Liver (tissue), 9 donors: ENCODE results near the gene IDH3B. TPM values are rescaled to one million over a fixed set of nuclear protein-coding genes. Genes with fewer than 3 reads are reported as not detected.
A peak's percentile ranks its signal among the peaks of the same experiment; 100 is the strongest.

Source experiments
- DNase-seq: peaks from one replicate; pipeline ENCODE4 v3.0.0-alpha.2; 2017; ENCODE audit warnings: low spot score
- H3K27ac ChIP-seq, 2 donors: one replicate each; pipeline ENCODE4 v1.7.0; 2013; ENCODE audit warnings: inconsistent platforms in 2 of 2, low read length in 2 of 2, control low read depth in 1 of 2, low read depth in 1 of 2, mild to moderate bottlenecking in 1 of 2
- H3K27me3 ChIP-seq, 4 donors: one replicate each; pipeline versions ENCODE4 v1.6.1 to v1.7.0; 2013; ENCODE audit warnings: low read length in 3 of 4, inconsistent platforms in 1 of 4, mild to moderate bottlenecking in 1 of 4, moderate library complexity in 1 of 4; ENCODE audit not compliant: control insufficient read depth in 4 of 4, insufficient read depth in 4 of 4
- H3K36me3 ChIP-seq, 4 donors: one replicate each; pipeline versions ENCODE4 v1.6.1 to v1.7.0; 2013; ENCODE audit warnings: low read length in 3 of 4, mild to moderate bottlenecking in 3 of 4, low read depth in 1 of 4, moderate library complexity in 1 of 4; ENCODE audit not compliant: control insufficient read depth in 4 of 4, insufficient read depth in 3 of 4
- H3K4me1 ChIP-seq, 4 donors: one replicate each; pipeline versions ENCODE4 v1.6.1 to v1.7.0; 2013; ENCODE audit warnings: low read length in 3 of 4, mild to moderate bottlenecking in 3 of 4, moderate library complexity in 1 of 4; ENCODE audit not compliant: control insufficient read depth in 4 of 4, insufficient read depth in 4 of 4
- H3K4me3 ChIP-seq, 3 donors: one replicate each; pipeline versions ENCODE4 v1.6.1 to v1.7.0; 2013; ENCODE audit warnings: low read length in 3 of 3, control low read depth in 1 of 3, low read depth in 1 of 3, mild to moderate bottlenecking in 1 of 3
- H3K9ac ChIP-seq, 2 donors: one replicate each; pipeline ENCODE4 v1.7.0; 2013; ENCODE audit warnings: low read length in 2 of 2, mild to moderate bottlenecking in 2 of 2, moderate library complexity in 2 of 2, control low read depth in 1 of 2, low read depth in 1 of 2
- H3K9me3 ChIP-seq, 4 donors: one replicate each; pipeline versions ENCODE4 v1.6.1 to v1.7.0; 2013; ENCODE audit warnings: low read length in 3 of 4; ENCODE audit not compliant: control insufficient read depth in 4 of 4
- FOXA1 ChIP-seq: IDR thresholded peaks from 2 replicates; pipeline ENCODE4 v1.6.1; 2016; ENCODE audit warnings: antibody characterized with exemption
- FOXA2 ChIP-seq: IDR thresholded peaks from 2 replicates; pipeline ENCODE4 v1.6.1; 2016; ENCODE audit warnings: antibody characterized with exemption
- GABPA ChIP-seq, 2 donors: IDR thresholded peaks in 1 of 2; conservative IDR thresholded peaks in 1 of 2; 2 replicates each; pipeline ENCODE4 v1.6.1; 2016; ENCODE audit warnings: antibody characterized with exemption in 2 of 2, mild to moderate bottlenecking in 1 of 2, moderate library complexity in 1 of 2
- HNF4A ChIP-seq, 2 donors: conservative IDR thresholded peaks; 2 replicates each; pipeline ENCODE4 v1.6.1; 2016; ENCODE audit warnings: antibody characterized with exemption in 2 of 2, mild to moderate bottlenecking in 2 of 2
- JUND ChIP-seq, 2 donors: IDR thresholded peaks; 2 replicates each; pipeline ENCODE4 v1.6.1; 2016; ENCODE audit warnings: antibody characterized with exemption in 2 of 2
- NR2F2 ChIP-seq: IDR thresholded peaks from 2 replicates; pipeline ENCODE4 v1.6.1; 2016; ENCODE audit warnings: antibody characterized with exemption
- RAD21 ChIP-seq, 2 donors: IDR thresholded peaks; 2 replicates each; pipeline ENCODE4 v1.6.1; 2016; ENCODE audit warnings: antibody characterized with exemption in 2 of 2, mild to moderate bottlenecking in 2 of 2
- RXRA ChIP-seq, 2 donors: IDR thresholded peaks; 2 replicates each; pipeline ENCODE4 v1.6.1; 2017 to 2018; ENCODE audit warnings: antibody characterized with exemption in 2 of 2, mild to moderate bottlenecking in 1 of 2
- SP1 ChIP-seq: IDR thresholded peaks from 2 replicates; pipeline ENCODE4 v1.6.1; 2018; ENCODE audit warnings: antibody characterized with exemption, mild to moderate bottlenecking
- TAF1 ChIP-seq: conservative IDR thresholded peaks from 2 replicates; pipeline ENCODE4 v1.6.1; 2016; ENCODE audit warnings: antibody characterized with exemption, mild to moderate bottlenecking
- YY1 ChIP-seq: IDR thresholded peaks from 2 replicates; pipeline ENCODE4 v1.6.1; 2016; ENCODE audit warnings: antibody characterized with exemption, mild to moderate bottlenecking
- WGBS: extraction: QIAGEN DNeasy Blood & Tissue Kit; methylation state at CpG from one replicate; pipeline ENCODE4 v1.1.7; 2013; 5-methylcytosine and 5-hydroxymethylcytosine counted together
- polyA plus RNA-seq, 2 donors: library from polyadenylated mRNA; stranded (reverse) in 1 of 2; unstranded in 1 of 2; fragments of 200-250 nt in 1 of 2; fragments of >200 nt in 1 of 2; fragmentation: Nextera tagmentation in 1 of 2; extraction: Ambion mirVana in 1 of 2; gene quantifications; one replicate each; pipeline versions ENCODE4 v1.2.1 to v1.2.3, GENCODE V29; 2013 to 2015
- total RNA-seq, 2 donors: library from RNA; depleted of rRNA; stranded (reverse); fragments of >200 nt; gene quantifications; one replicate each; pipeline ENCODE4 v1.2.3, GENCODE V29; 2014
- TF ChIP-seq, protein P1 (sequence below): IDR thresholded peaks from 2 replicates; pipeline ENCODE4 v1.6.1; 2016; ENCODE audit warnings: antibody characterized with exemption
- TF ChIP-seq, protein P2 (sequence below): IDR thresholded peaks from 2 replicates; pipeline ENCODE4 v1.6.1; 2016; ENCODE audit warnings: antibody characterized with exemption
- TF ChIP-seq, protein P3 (sequence below): IDR thresholded peaks from 2 replicates; pipeline ENCODE4 v1.6.1; 2016; ENCODE audit warnings: antibody characterized with exemption, mild to moderate bottlenecking
- TF ChIP-seq, protein P4 (sequence below): IDR thresholded peaks from 2 replicates; pipeline ENCODE4 v1.6.1; 2016; ENCODE audit warnings: antibody characterized with exemption
- donor health status: healthy.
- donor health status: healthy.
- donor health status: healthy.
- donor health status: healthy.
- donor health status: healthy.

The IDH3B gene
- total and polyA plus RNA-seq, 4 donors, result 34.3 to 68.6 (median 52.7) TPM

DNA sequence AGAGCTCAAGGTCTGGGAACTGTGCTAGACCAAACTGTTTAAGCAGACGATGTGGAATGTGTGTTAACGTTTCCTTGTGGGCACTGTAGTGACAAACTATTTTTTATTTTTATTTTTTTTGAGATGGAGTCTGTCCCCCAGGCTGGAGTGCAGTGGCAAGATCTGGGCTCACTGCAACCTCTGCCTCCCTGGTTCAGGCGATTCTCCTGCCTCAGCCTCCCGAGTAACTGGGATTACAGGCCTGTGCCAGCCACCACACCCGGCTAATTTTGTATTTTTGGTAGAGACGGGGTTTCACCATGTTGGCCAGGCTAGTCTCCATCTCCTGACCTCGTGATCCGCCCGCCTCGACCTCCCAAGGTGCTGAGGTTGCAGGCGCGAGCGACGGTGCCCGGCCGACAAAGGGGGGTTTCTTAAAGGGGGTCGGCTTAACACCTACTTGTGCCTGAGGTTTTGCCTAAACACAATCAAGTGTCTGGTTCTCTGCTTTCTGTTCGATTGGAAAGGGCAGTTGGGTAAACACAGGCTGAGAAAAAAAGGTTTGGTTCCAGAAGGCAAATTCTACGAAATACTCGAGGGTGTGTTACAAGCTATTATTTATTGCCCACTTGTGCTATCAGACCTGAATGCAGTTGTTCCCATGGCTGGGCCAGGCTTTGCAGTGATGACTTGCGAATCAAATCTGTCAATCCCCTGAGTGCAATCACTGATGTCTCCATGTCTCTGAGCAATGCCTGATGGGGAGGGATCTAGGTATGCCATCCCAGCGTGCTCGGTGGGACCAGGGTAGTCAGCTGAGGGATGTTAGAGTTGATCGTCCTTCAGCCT, 10.2 kb downstream of the IDH3B start:
- 54% methylated on average over 24 of the region's 24 CpGs for WGBS
- H3K36me3 ChIP-seq, result peaks cover 19 to 46% (median 41%) of the 10 kb centered on the region in 4 donors
- peak overlapping the region in 1 of 2 donors; percentile 82 for H3K27ac ChIP-seq
- H3K9me3 ChIP-seq, result no peaks in the 10 kb centered on the region
- peaks cover 3 to 23% (median 12%) of the 10 kb centered on the region in 4 donors for H3K4me1 ChIP-seq
- no peaks in the 10 kb centered on the region for H3K27me3 ChIP-seq
- TF ChIP-seq FOXA2 (no peak), HNF4A (conservative IDR thresholded peaks at IDR 0.05) (no peak), JUND (IDR thresholded peaks at IDR 0.05) (no peak), NR2F2 (no peak), TAF1 (no peak), FOXA1 (no peak), RXRA (IDR thresholded peaks at IDR 0.05) (no peak), SP1 (no peak), YY1 (no peak)
- TF ChIP-seq, protein P1, sequence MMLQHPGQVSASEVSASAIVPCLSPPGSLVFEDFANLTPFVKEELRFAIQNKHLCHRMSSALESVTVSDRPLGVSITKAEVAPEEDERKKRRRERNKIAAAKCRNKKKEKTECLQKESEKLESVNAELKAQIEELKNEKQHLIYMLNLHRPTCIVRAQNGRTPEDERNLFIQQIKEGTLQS, result no peak
- TF ChIP-seq, protein P2, sequence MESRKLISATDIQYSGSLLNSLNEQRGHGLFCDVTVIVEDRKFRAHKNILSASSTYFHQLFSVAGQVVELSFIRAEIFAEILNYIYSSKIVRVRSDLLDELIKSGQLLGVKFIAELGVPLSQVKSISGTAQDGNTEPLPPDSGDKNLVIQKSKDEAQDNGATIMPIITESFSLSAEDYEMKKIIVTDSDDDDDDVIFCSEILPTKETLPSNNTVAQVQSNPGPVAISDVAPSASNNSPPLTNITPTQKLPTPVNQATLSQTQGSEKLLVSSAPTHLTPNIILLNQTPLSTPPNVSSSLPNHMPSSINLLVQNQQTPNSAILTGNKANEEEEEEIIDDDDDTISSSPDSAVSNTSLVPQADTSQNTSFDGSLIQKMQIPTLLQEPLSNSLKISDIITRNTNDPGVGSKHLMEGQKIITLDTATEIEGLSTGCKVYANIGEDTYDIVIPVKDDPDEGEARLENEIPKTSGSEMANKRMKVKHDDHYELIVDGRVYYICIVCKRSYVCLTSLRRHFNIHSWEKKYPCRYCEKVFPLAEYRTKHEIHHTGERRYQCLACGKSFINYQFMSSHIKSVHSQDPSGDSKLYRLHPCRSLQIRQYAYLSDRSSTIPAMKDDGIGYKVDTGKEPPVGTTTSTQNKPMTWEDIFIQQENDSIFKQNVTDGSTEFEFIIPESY, result no peak
- TF ChIP-seq, protein P3, sequence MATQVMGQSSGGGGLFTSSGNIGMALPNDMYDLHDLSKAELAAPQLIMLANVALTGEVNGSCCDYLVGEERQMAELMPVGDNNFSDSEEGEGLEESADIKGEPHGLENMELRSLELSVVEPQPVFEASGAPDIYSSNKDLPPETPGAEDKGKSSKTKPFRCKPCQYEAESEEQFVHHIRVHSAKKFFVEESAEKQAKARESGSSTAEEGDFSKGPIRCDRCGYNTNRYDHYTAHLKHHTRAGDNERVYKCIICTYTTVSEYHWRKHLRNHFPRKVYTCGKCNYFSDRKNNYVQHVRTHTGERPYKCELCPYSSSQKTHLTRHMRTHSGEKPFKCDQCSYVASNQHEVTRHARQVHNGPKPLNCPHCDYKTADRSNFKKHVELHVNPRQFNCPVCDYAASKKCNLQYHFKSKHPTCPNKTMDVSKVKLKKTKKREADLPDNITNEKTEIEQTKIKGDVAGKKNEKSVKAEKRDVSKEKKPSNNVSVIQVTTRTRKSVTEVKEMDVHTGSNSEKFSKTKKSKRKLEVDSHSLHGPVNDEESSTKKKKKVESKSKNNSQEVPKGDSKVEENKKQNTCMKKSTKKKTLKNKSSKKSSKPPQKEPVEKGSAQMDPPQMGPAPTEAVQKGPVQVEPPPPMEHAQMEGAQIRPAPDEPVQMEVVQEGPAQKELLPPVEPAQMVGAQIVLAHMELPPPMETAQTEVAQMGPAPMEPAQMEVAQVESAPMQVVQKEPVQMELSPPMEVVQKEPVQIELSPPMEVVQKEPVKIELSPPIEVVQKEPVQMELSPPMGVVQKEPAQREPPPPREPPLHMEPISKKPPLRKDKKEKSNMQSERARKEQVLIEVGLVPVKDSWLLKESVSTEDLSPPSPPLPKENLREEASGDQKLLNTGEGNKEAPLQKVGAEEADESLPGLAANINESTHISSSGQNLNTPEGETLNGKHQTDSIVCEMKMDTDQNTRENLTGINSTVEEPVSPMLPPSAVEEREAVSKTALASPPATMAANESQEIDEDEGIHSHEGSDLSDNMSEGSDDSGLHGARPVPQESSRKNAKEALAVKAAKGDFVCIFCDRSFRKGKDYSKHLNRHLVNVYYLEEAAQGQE, result no peak
- TF ChIP-seq, protein P4, sequence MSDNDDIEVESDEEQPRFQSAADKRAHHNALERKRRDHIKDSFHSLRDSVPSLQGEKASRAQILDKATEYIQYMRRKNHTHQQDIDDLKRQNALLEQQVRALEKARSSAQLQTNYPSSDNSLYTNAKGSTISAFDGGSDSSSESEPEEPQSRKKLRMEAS, result no peak
- peak overlapping the region; percentile 17 to 79 for H3K9ac ChIP-seq
- H3K4me3 ChIP-seq, result peak overlapping the region; percentile 84 to 93 (median 91)
- DNase-seq, result no peak

DNA sequence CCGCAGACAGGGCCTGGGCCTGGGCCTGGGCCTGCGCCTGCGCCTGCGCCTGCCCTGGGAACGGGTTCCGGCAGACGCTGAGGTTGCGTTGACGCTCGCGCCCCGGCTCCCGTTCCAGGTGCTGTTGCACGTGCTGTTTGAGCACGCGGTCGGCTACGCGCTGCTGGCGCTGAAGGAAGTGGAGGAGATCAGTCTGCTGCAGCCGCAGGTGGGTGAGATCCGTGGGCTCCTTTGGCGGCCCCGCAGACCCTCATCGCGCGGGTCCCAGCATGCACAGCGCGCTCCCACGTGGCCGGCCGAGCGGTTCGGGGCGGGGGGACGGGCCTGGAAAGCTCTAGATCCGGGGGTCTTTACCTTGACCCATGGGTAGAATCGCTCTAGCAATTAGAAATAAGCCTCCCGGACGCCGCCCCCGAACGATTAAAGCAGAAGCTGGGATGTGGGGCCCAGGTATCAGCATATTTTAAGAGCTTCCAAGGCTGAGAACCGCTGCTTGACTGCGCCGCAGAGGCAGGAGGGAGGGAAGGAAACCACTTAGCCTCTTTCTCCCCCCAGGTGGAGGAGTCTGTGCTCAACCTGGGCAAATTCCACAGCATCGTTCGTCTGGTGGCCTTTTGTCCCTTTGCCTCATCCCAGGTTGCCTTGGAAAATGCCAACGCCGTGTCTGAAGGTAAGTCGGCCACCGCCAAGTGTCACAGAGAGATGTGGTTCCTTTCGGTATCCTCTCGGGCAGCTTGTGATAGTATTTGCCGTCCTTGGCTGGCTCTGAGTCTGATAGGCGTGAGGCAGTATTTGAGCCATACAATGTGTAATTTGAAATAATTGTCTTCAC, 11.1 kb downstream of the IDH3B start:
- Histone ChIP-seq H3K27me3 (no peaks in the 10 kb centered on the region), H3K36me3 (peaks cover 19 to 39% (median 33%) of the 10 kb centered on the region in 4 donors), H3K4me3 (peak overlapping the region; percentile 84 to 93 (median 91)), H3K4me1 (peaks cover 3 to 23% (median 12%) of the 10 kb centered on the region in 4 donors), H3K27ac (peak overlapping the region; percentile 82), H3K9ac (peak overlapping the region; percentile 17 to 79), H3K9me3 (no peaks in the 10 kb centered on the region)
- no peak for DNase-seq
- 2% methylated on average over 56 of the region's 56 CpGs for WGBS
- TF ChIP-seq RXRA (IDR thresholded peaks at IDR 0.05), result no peak
- TF ChIP-seq YY1, result no peak
- no peak for TF ChIP-seq FOXA1
- TF ChIP-seq, protein P1, result no peak
- peak in 1 of 2 donors; percentile 38 for TF ChIP-seq GABPA (IDR thresholded peaks at IDR 0.05 in 1 of 2, conservative IDR thresholded peaks at IDR 0.05 in 1 of 2)
- TF ChIP-seq RAD21 (IDR thresholded peaks at IDR 0.05), result no peak
